Panc1 (cell line): ENCODE data around the gene NPR3. TPM values are rescaled to one million over a fixed set of nuclear protein-coding genes. Genes with fewer than 3 reads are reported as not detected.

Source experiments
- ATAC-seq: fragments of 200-7000 bp; cut with Tn5 transposase; 2 replicates; pipeline ENCODE4 v1.9.1; 2020; ENCODE audit warnings: mild to moderate bottlenecking, moderate library complexity
- BruUV-seq: library from RNA; stranded (reverse); fragments of 400-500 nt; replicated peaks from 2 replicates; lab custom pipeline; 2021; lab: Mats Ljungman, UMichigan
- CTCF ChIA-PET: fragments of 300-600 bp; sonication (Branson Sonifier 250); formaldehyde crosslinking; loops from one replicate; lab custom pipeline; 2022; ENCODE audit warnings: antibody characterized with exemption; lab: Charles Lee
- POLR2A ChIA-PET: fragments of 300-600 bp; sonication (Branson Sonifier 250); formaldehyde crosslinking; loops from one replicate; lab custom pipeline; 2022; ENCODE audit warnings: antibody characterized with exemption; lab: Charles Lee
- DNase-seq: peaks from one replicate; pipeline ENCODE4 v3.0.0-alpha.2; 2010; ENCODE audit warnings: low read depth, low spot score
- H3K27ac ChIP-seq: 2 replicates; pipeline ENCODE4 v1.5.1; 2011; ENCODE audit warnings: mild to moderate bottlenecking, low read length, inconsistent platforms
- H3K27me3 ChIP-seq: fragments of 200-500 bp; sonication (Bioruptor generic); 2 replicates; pipeline ENCODE4 v1.6.0; 2014; ENCODE audit warnings: low read length, inconsistent platforms; ENCODE audit not compliant: control insufficient read depth, insufficient read depth
- H3K36me3 ChIP-seq: fragments of 200-500 bp; sonication (Bioruptor generic); 2 replicates; pipeline ENCODE4 v1.5.1; 2014; ENCODE audit warnings: inconsistent platforms, mild to moderate bottlenecking, low read length, moderate library complexity; ENCODE audit not compliant: control insufficient read depth, insufficient read depth
- H3K4me1 ChIP-seq: 2 replicates; pipeline ENCODE4 v1.5.1; 2011; ENCODE audit warnings: inconsistent platforms, mild to moderate bottlenecking, low read length, moderate library complexity; ENCODE audit not compliant: control insufficient read depth, insufficient read depth
- H3K4me3 ChIP-seq, 2 experiments: 2 replicates each; pipeline ENCODE4 v1.5.1; 2011 to 2012; ENCODE audit warnings: low read depth in 2 of 2, low read length in 2 of 2, mild to moderate bottlenecking in 2 of 2, inconsistent platforms in 1 of 2, moderate library complexity in 1 of 2
- H3K9me3 ChIP-seq: fragments of 200-500 bp; sonication (Bioruptor generic); 2 replicates; pipeline ENCODE4 v1.5.1; 2014; ENCODE audit warnings: low read depth, mild to moderate bottlenecking, inconsistent platforms, low read length, moderate library complexity; ENCODE audit not compliant: control insufficient read depth, insufficient read depth
- CTCF ChIP-seq: fragments of 450-650 bp; IDR thresholded peaks from 2 replicates; pipeline ENCODE4 v1.5.1; 2017; ENCODE audit warnings: mild to moderate bottlenecking
- POLR2AphosphoS5 ChIP-seq: IDR thresholded peaks from 2 replicates; pipeline ENCODE4 v1.6.1; 2012; ENCODE audit warnings: mild to moderate bottlenecking, low read depth, low read length, moderate library complexity
- REST ChIP-seq, 2 experiments: IDR thresholded peaks; 2 replicates each; pipeline ENCODE4 v1.6.1; 2011 to 2012; ENCODE audit warnings: low read depth in 2 of 2, control low read depth in 1 of 2, low read length in 1 of 2, mild to moderate bottlenecking in 1 of 2, moderate library complexity in 1 of 2; ENCODE audit not compliant: insufficient read depth in 1 of 2
- SIN3A ChIP-seq: IDR thresholded peaks from 2 replicates; pipeline ENCODE4 v1.6.1; 2012; ENCODE audit warnings: low read depth, mild to moderate bottlenecking, low read length, moderate library complexity, borderline replicate concordance; ENCODE audit not compliant: insufficient read depth
- TCF7L2 ChIP-seq: IDR thresholded peaks from 2 replicates; pipeline ENCODE4 v1.6.1; 2011; ENCODE audit warnings: mild to moderate bottlenecking, low read depth, low read length, inconsistent platforms
- in situ Hi-C: cut with HindIII; loops from 2 replicates; pipeline ENCODE4 v1.10.0; 2016; ENCODE audit warnings: low sequenced_read_pairs, low pct_unique_long_range_greater_than_20kb
- intact Hi-C: fragments of 100-400 bp; cut with micrococcal nuclease; formaldehyde crosslinking; loops from one replicate; pipeline ENCODE4 v1.10.0; 2022; ENCODE audit not compliant: unreplicated experiment
- total RNA-seq: library from RNA; stranded (reverse); gene quantifications from one replicate; pipeline ENCODE4 v1.2.1, GENCODE V29; 2021; ENCODE audit not compliant: unreplicated experiment

The NPR3 gene
- total RNA-seq, 1 experiment from 2014 or later: 0.10 TPM

GRCh38 chr5:32779754-32780415 is 68.8 kb downstream of the NPR3 start:
- Histone ChIP-seq H3K9me3 (no peaks in the 10 kb centered on the region), H3K36me3 (no peaks in the 10 kb centered on the region), H3K27me3 (no peaks in the 10 kb centered on the region), H3K4me3 (no peak overlapping the region), H3K27ac (no peak overlapping the region), H3K4me1 (no peaks in the 10 kb centered on the region)
- intact Hi-C loops: no loop called here
- no TSS peak for BruUV-seq
- in situ Hi-C loops: no loop called here
- ChIA-PET CTCF (no interaction called here), POLR2A (no interaction called here)
- ATAC-seq (no peak), DNase-seq (no peak)
- no peak for TF ChIP-seq REST (IDR thresholded peaks at IDR 0.05; ENCODE audit: insufficient read depth in 1 of 2, low read depth in 2 of 2, low read length in 1 of 2)
- no peak for TF ChIP-seq TCF7L2
- TF ChIP-seq CTCF: no peak
- TF ChIP-seq SIN3A: no peak
- no peak for TF ChIP-seq POLR2AphosphoS5

GRCh38 chr5:32780508-32780919 is 69.4 kb downstream of the NPR3 start:
- no peaks in the 10 kb centered on the region for H3K27me3 ChIP-seq
- no peak overlapping the region for H3K4me3 ChIP-seq
- intact Hi-C loops: no loop called here
- no peaks in the 10 kb centered on the region for H3K4me1 ChIP-seq
- no peak for TF ChIP-seq CTCF
- no peak for TF ChIP-seq REST (IDR thresholded peaks at IDR 0.05; ENCODE audit: insufficient read depth in 1 of 2, low read depth in 2 of 2, low read length in 1 of 2)
- no peak for TF ChIP-seq TCF7L2
- TF ChIP-seq SIN3A: no peak
- TF ChIP-seq POLR2AphosphoS5: no peak
- in situ Hi-C loops: no loop called here
- no peaks in the 10 kb centered on the region for H3K36me3 ChIP-seq
- ATAC-seq (no peak), DNase-seq (no peak)
- CTCF ChIA-PET: no interaction called here
- POLR2A ChIA-PET: no interaction called here
- no TSS peak for BruUV-seq
- H3K27ac ChIP-seq: no peak overlapping the region
- H3K9me3 ChIP-seq: no peaks in the 10 kb centered on the region
